Measurements from ENCODE around the gene SFMBT2.

Gene SFMBT2

GRCh38 chr10:7239312-7239985, 171.4 kb downstream of the SFMBT2 start:
- Histone ChIP-seq H3K27me3 (replicated peaks; ENCODE audit: control insufficient read depth, insufficient read depth, low read length) (no peaks in the 10 kb centered on the region), H3K4me3 (replicated peaks; ENCODE audit: low read depth, low read length) (no peak overlapping the region), H3K36me3 (ENCODE audit: control insufficient read depth, insufficient read depth, low read length) (peaks cover 7% of the 10 kb centered on the region)
- TF ChIP-seq CTCF (IDR thresholded peaks at IDR 0.05; ENCODE audit: insufficient read depth, low read length, poor library complexity, severe bottlenecking): no peak
- DNase-seq (ENCODE audit: extremely low read depth, insufficient read length): no peak

GRCh38 chr10:7235376-7235775, 175.5 kb downstream of the SFMBT2 start:
- H3K36me3 ChIP-seq (ENCODE audit: control insufficient read depth, insufficient read depth, low read length): peaks cover 5% of the 10 kb centered on the region
- H3K27me3 ChIP-seq (replicated peaks; ENCODE audit: control insufficient read depth, insufficient read depth, low read length): no peaks in the 10 kb centered on the region
- DNase-seq (ENCODE audit: extremely low read depth, insufficient read length): no peak
- TF ChIP-seq CTCF (IDR thresholded peaks at IDR 0.05; ENCODE audit: insufficient read depth, low read length, poor library complexity, severe bottlenecking): no peak
- no peak overlapping the region for H3K4me3 ChIP-seq (replicated peaks; ENCODE audit: low read depth, low read length)

- DNase-seq (ENCODE audit: extremely low read depth, insufficient read length): no peak
- Histone ChIP-seq H3K27me3 (replicated peaks; ENCODE audit: control insufficient read depth, insufficient read depth, low read length) (no peaks in the 10 kb centered on the region), H3K4me3 (replicated peaks; ENCODE audit: low read depth, low read length) (no peak overlapping the region), H3K36me3 (ENCODE audit: control insufficient read depth, insufficient read depth, low read length) (peaks cover 5% of the 10 kb centered on the region)
- no peak for TF ChIP-seq CTCF (IDR thresholded peaks at IDR 0.05; ENCODE audit: insufficient read depth, low read length, poor library complexity, severe bottlenecking)
Observed at GRCh38 chr10:7234109-7234508, 176.7 kb downstream of the SFMBT2 start.

GRCh38 chr10:7233259-7233991, 177.4 kb downstream of the SFMBT2 start:
- TF ChIP-seq CTCF (IDR thresholded peaks at IDR 0.05; ENCODE audit: insufficient read depth, low read length, poor library complexity, severe bottlenecking): no peak
- peaks cover 5% of the 10 kb centered on the region for H3K36me3 ChIP-seq (ENCODE audit: control insufficient read depth, insufficient read depth, low read length)
- DNase-seq (ENCODE audit: extremely low read depth, insufficient read length): no peak
- no peak overlapping the region for H3K4me3 ChIP-seq (replicated peaks; ENCODE audit: low read depth, low read length)
- no peaks in the 10 kb centered on the region for H3K27me3 ChIP-seq (replicated peaks; ENCODE audit: control insufficient read depth, insufficient read depth, low read length)

GRCh38 chr10:7231509-7232414, 179.1 kb downstream of the SFMBT2 start:
- Histone ChIP-seq H3K4me3 (replicated peaks; ENCODE audit: low read depth, low read length) (no peak overlapping the region), H3K27me3 (replicated peaks; ENCODE audit: control insufficient read depth, insufficient read depth, low read length) (no peaks in the 10 kb centered on the region), H3K36me3 (ENCODE audit: control insufficient read depth, insufficient read depth, low read length) (peaks cover 9% of the 10 kb centered on the region)
- DNase-seq (ENCODE audit: extremely low read depth, insufficient read length): no peak
- TF ChIP-seq CTCF (IDR thresholded peaks at IDR 0.05; ENCODE audit: insufficient read depth, low read length, poor library complexity, severe bottlenecking): no peak

All from GM06990 (cell line).